BE2C (cell line): Measurements from ENCODE around the gene TCEA2.

Source experiments
- DNase-seq: peaks from one replicate; pipeline ENCODE4 v3.0.0-alpha.2; 2020
- H3K27me3 ChIP-seq: fragments of 250-450 bp; sonication (Bioruptor Pico); 2 replicates; pipeline ENCODE4 v1.5.1; 2020; ENCODE audit warnings: mild to moderate bottlenecking
- H3K36me3 ChIP-seq: fragments of 250-450 bp; sonication (Bioruptor Pico); 2 replicates; pipeline ENCODE4 v1.5.1; 2020; ENCODE audit warnings: mild to moderate bottlenecking
- H3K4me1 ChIP-seq: fragments of 250-450 bp; sonication (Bioruptor Pico); 2 replicates; pipeline ENCODE4 v1.5.1; 2020
- H3K4me3 ChIP-seq: 2 replicates; pipeline ENCODE4 v1.5.1; 2011; ENCODE audit warnings: low read depth, low read length
- H3K9me3 ChIP-seq: fragments of 250-450 bp; sonication (Bioruptor Pico); 2 replicates; pipeline ENCODE4 v1.5.1; 2020
- CTCF ChIP-seq: IDR thresholded peaks from 2 replicates; pipeline ENCODE4 v1.5.1; 2012; ENCODE audit warnings: mild to moderate bottlenecking, low read depth, low read length

The TCEA2 gene

GRCh38 chr20:64077876-64078551 is 15.0 kb downstream of the TCEA2 start:
- DNase-seq: no peak
- Histone ChIP-seq H3K27me3 (no peaks in the 10 kb centered on the region), H3K4me1 (peaks cover 7% of the 10 kb centered on the region), H3K9me3 (no peaks in the 10 kb centered on the region), H3K36me3 (no peaks in the 10 kb centered on the region; the same call in 1 of the 2 replicates), H3K4me3 (peak overlapping the region; percentile 86; the same call in 1 of the 2 replicates)
- no peak for TF ChIP-seq CTCF

- no peaks in the 10 kb centered on the region; the same call in 1 of the 2 replicates for H3K36me3 ChIP-seq
- no peak for TF ChIP-seq CTCF
These were observed 15.9 kb downstream of the TCEA2 start for GRCh38 chr20:64078934-64079272.

GRCh38 chr20:64079273-64080012 is 16.4 kb downstream of the TCEA2 start, which contains the start of gene RGS19:
RGS19 (minus strand) TSS chr20:64079518; CDS start chr20:64076886, 2,632 bp downstream.
- H3K9me3 ChIP-seq: no peaks in the 10 kb centered on the region
- peak; percentile 81 for DNase-seq
- H3K36me3 ChIP-seq: no peaks in the 10 kb centered on the region; the same call in 1 of the 2 replicates
- H3K27me3 ChIP-seq: no peaks in the 10 kb centered on the region
- H3K4me1 ChIP-seq: peaks cover 9% of the 10 kb centered on the region
- peak within 1 kb of the TSS; percentile 86 for H3K4me3 ChIP-seq
- no peak for TF ChIP-seq CTCF

More at GRCh38 chr20:64078934-64079272, 15.9 kb downstream of the TCEA2 start:
- no peak for DNase-seq
- Histone ChIP-seq H3K9me3 (no peaks in the 10 kb centered on the region), H3K27me3 (no peaks in the 10 kb centered on the region), H3K4me3 (peak overlapping the region; percentile 86), H3K4me1 (peaks cover 9% of the 10 kb centered on the region)

- H3K36me3 ChIP-seq: no peaks in the 10 kb centered on the region; the same call in 1 of the 2 replicates
- TF ChIP-seq CTCF: no peak
- no peak for DNase-seq
- peaks cover 9% of the 10 kb centered on the region for H3K4me1 ChIP-seq
- peak within 1 kb of the TSS; percentile 86 for H3K4me3 ChIP-seq
- no peaks in the 10 kb centered on the region for H3K9me3 ChIP-seq
- H3K27me3 ChIP-seq: no peaks in the 10 kb centered on the region
These were observed 17.2 kb downstream of the TCEA2 start, which contains the start of gene OPRL1 for GRCh38 chr20:64080013-64080812. OPRL1 (plus strand) TSS chr20:64080082; CDS start chr20:64092721, 12,639 bp downstream.

- DNase-seq: no peak
- TF ChIP-seq CTCF: no peak
- H3K9me3 ChIP-seq: no peaks in the 10 kb centered on the region
- no peaks in the 10 kb centered on the region for H3K27me3 ChIP-seq
- peaks cover 9% of the 10 kb centered on the region for H3K4me1 ChIP-seq
- no peak overlapping the region for H3K4me3 ChIP-seq
- no peaks in the 10 kb centered on the region; the same call in 1 of the 2 replicates for H3K36me3 ChIP-seq
These were observed 18.0 kb downstream of the TCEA2 start for GRCh38 chr20:64080813-64081623.
